ENCODE measurements around the gene FPR1. TPM values are rescaled to one million over a fixed set of nuclear protein-coding genes. Genes with fewer than 3 reads are reported as not detected.

The FPR1 gene
- total RNA-seq, 3 donors from 2014 or later, result 3.6 to 14.5 TPM; not detected in 1

DNA sequence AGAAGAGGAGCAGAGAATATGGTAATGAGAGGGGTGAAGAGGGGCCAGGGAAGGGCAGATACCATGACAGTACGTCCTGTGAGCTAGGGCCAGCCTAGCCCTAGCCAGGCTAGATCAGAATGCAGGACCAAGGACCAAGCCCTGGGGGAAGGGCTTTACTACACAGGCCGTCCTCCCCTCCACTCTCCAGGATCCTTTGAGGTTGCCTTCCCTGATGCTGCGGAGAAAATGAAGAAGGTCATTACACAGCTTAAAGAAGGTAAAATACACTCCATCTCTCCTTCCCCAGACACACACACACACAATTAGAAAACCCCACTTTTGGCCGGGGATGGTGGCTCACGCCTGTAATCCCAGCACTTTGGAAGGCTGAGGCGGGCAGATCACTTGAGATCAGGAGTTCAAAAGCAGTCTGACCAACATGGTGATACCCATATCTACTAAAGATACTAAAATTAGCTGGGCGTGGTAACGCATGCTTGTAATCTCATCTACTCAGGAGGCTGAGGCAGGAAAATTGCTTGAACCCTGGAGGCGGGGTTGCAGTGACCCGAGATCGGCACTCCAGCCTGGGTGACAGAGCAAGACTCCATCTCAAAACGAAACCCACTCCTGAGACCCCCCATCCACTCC lies 50.1 kb downstream of the FPR1 start:
- ATAC-seq (no peak), DNase-seq (no peak)
- H3K9me3 ChIP-seq, result no peaks in the 10 kb centered on the region
- TF ChIP-seq, protein P1, sequence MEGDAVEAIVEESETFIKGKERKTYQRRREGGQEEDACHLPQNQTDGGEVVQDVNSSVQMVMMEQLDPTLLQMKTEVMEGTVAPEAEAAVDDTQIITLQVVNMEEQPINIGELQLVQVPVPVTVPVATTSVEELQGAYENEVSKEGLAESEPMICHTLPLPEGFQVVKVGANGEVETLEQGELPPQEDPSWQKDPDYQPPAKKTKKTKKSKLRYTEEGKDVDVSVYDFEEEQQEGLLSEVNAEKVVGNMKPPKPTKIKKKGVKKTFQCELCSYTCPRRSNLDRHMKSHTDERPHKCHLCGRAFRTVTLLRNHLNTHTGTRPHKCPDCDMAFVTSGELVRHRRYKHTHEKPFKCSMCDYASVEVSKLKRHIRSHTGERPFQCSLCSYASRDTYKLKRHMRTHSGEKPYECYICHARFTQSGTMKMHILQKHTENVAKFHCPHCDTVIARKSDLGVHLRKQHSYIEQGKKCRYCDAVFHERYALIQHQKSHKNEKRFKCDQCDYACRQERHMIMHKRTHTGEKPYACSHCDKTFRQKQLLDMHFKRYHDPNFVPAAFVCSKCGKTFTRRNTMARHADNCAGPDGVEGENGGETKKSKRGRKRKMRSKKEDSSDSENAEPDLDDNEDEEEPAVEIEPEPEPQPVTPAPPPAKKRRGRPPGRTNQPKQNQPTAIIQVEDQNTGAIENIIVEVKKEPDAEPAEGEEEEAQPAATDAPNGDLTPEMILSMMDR (IDR thresholded peaks at IDR 0.05), result no peak
- no peak overlapping the region for H3K4me3 ChIP-seq
- intact Hi-C loops (cut with DNase I, micrococcal nuclease), result no loop called here
- peaks cover 17% of the 10 kb centered on the region for H3K4me1 ChIP-seq (ENCODE audit: low read depth)
- H3K36me3 ChIP-seq (ENCODE audit: low read depth), result no peaks in the 10 kb centered on the region

DNA sequence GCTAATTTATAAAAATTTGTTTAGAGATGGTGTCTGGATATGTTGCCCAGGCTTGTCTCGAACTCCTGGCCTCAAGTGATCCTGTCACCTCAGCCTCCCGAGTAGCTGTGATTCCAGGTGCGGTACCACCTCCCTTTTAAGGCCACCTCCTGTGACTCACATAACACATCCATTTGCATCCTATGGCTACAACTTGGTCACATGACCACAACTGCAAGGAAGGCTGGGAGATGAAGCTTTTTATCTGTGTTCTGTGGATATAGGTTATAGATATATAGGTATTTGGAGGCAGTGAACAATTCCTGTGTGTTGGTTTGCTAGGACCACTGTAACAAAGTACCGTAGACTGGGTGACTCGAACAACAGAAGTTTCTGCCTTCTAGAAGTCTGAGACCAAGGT lies 52.5 kb downstream of the FPR1 start:
- ATAC-seq (no peak), DNase-seq (no peak)
- intact Hi-C loops (cut with DNase I, micrococcal nuclease), result no loop called here
- Histone ChIP-seq H3K4me3 (no peak overlapping the region), H3K9me3 (no peaks in the 10 kb centered on the region), H3K4me1 (ENCODE audit: low read depth) (peaks cover 13% of the 10 kb centered on the region), H3K36me3 (ENCODE audit: low read depth) (no peaks in the 10 kb centered on the region)
- TF ChIP-seq, protein P1 (IDR thresholded peaks at IDR 0.05), result no peak

DNA sequence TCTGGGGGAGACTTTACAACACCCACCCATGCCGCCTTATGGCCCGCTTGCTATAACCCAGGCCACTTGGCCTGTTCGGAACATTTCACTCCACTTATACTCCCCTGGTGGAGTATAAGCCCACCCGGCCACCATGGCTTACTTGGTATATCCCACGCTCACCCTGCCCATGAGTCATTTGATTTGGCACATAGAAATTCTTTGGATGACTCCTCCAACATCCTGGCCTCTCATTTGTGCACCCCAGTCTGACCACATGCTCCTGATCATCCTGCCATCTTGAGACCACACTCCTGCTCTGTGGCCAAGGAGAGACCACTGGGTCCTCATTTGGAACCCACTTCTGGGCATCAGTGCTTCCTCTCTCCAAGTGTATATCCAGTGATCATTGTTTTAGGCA lies 53.4 kb downstream of the FPR1 start:
- TF ChIP-seq, protein P1 (IDR thresholded peaks at IDR 0.05), result no peak
- intact Hi-C loops (cut with DNase I, micrococcal nuclease), result no loop called here
- H3K4me3 ChIP-seq, result no peak overlapping the region
- H3K36me3 ChIP-seq (ENCODE audit: low read depth), result no peaks in the 10 kb centered on the region
- no peaks in the 10 kb centered on the region for H3K9me3 ChIP-seq
- DNase-seq (no peak), ATAC-seq (no peak)
- H3K4me1 ChIP-seq (ENCODE audit: low read depth), result peaks cover 10% of the 10 kb centered on the region

DNA sequence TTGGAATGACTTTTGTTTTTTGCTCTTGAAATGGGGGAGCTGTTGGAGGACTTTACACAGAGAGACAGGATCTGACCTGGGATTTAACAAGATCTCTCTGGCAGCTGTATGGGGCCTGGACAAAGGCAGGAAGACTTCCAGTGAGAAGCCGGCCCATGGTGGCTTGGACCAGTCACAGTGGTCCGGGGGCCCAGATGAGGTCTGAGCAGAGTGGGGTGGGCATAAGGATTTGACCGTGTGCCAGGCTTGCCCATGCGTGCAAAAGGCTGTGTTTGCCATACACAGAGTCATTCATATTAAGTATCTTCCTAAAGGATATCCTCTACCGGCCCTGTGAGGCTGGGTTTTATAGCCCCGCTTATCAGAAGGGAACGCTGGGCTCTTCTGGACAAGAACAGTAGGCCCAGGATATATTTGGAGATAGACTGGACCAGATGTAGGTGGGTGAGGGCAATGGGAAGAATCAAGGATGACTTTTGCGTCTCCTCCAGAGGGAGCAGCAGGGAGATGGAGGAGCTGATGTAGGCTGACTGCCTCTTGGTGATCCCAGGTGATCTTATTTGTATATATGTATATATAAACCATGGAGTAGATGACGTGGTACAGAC lies 54.4 kb downstream of the FPR1 start:
- H3K4me3 ChIP-seq, result no peak overlapping the region
- DNase-seq (no peak), ATAC-seq (no peak)
- H3K9me3 ChIP-seq, result no peaks in the 10 kb centered on the region
- H3K36me3 ChIP-seq (ENCODE audit: low read depth), result no peaks in the 10 kb centered on the region
- H3K4me1 ChIP-seq (ENCODE audit: low read depth), result no peaks in the 10 kb centered on the region
- TF ChIP-seq, protein P1 (IDR thresholded peaks at IDR 0.05), result no peak
- intact Hi-C loops (cut with DNase I, micrococcal nuclease), result no loop called here

DNA sequence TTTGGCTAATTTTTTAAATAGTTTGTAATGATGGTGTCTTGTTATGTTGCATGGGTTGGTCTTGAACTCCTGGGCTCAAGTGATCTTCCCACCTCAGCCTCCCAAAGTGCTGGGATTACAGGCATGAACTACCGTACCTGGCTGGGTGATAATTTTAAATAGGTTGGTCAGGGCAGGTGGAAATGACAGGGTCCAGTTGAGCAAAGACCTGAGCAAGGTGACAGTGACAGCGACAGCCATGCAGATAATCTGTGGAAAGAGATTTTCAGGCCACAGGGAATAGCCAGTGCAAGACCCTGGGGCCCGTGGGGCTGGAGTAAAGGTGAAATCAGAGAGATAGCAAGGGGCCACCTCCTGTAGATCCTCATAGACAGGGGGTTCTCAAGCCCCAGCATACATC lies 55.1 kb downstream of the FPR1 start:
- TF ChIP-seq, protein P1 (IDR thresholded peaks at IDR 0.05), result no peak
- Histone ChIP-seq H3K4me3 (no peak overlapping the region), H3K9me3 (no peaks in the 10 kb centered on the region), H3K4me1 (ENCODE audit: low read depth) (no peaks in the 10 kb centered on the region), H3K36me3 (ENCODE audit: low read depth) (no peaks in the 10 kb centered on the region)
- ATAC-seq, result no peak
- intact Hi-C loops (cut with DNase I, micrococcal nuclease), result no loop called here
- no peak for DNase-seq

Other genes starting within 250 kb of the FPR1 start
- gene SIGLEC6, start 220.2 kb downstream of the FPR1 start, total RNA-seq, result 1 to 10 TPM in 2 of 3 donors, under 1 TPM in 1; 0.75 to 3.6 (median 2.8) TPM
- gene ZNF175, start 180.6 kb downstream of the FPR1 start, total RNA-seq, result 10 to 100 TPM in 1 of 3 donors, 1 to 10 TPM in 2; 9.4 to 13.6 (median 9.8) TPM
- under 1 TPM in 2 of 3 donors, not detected in 1; 0.32 to 0.84 TPM for gene SIGLEC5, start 121.5 kb downstream of the FPR1 start, total RNA-seq
- gene SIGLEC14, start 105.1 kb downstream of the FPR1 start, total RNA-seq, result 1 to 10 TPM in 2 of 3 donors, not detected in 1; 3.5 to 7.9 TPM
- 10 to 100 TPM in 1 of 3 donors, 1 to 10 TPM in 2; 2.9 to 35.5 (median 4.1) TPM for gene SPACA6, start 58.5 kb downstream of the FPR1 start, total RNA-seq
- under 1 TPM in 2 of 3 donors, not detected in 1; 0.14 to 0.51 TPM for gene HAS1, start 27.9 kb downstream of the FPR1 start, total RNA-seq
- 1 to 10 TPM in 1 of 3 donors, under 1 TPM in 1, not detected in 1; 0.41 to 2.7 TPM for gene FPR2, start 9.3 kb upstream of the FPR1 start, total RNA-seq
- 1 to 10 TPM; 3.6 to 9.8 (median 7.4) TPM for gene FPR3, start 43.3 kb upstream of the FPR1 start, total RNA-seq
- gene ZNF577, start 136.1 kb upstream of the FPR1 start, total RNA-seq, result 10 to 100 TPM in 1 of 3 donors, 1 to 10 TPM in 2; 5.8 to 17.2 (median 9.7) TPM
- 10 to 100 TPM in 1 of 3 donors, 1 to 10 TPM in 2; 7.5 to 15.8 (median 9.0) TPM for gene ZNF649, start 153.1 kb upstream of the FPR1 start, total RNA-seq
- 1 to 10 TPM; 6.6 to 9.3 (median 8.0) TPM for gene ZNF613, start 175.6 kb upstream of the FPR1 start, total RNA-seq
- gene ZNF350, start 235.0 kb upstream of the FPR1 start, total RNA-seq, result 10 to 100 TPM; 13.5 to 21.8 (median 21.1) TPM